IPS DF 4.7 (cell line): ENCODE measurements around the gene CST2.
"Not testable (repeated sequence)": the region's sequence is repeated elsewhere in the genome, so short reads cannot be mapped to it uniquely, and the experiment has no call there.

Source experiments
- DNase-seq: peaks from one replicate; pipeline ENCODE4 v3.0.0-alpha.2; 2013; ENCODE audit warnings: low spot score; ENCODE audit errors: extremely low read depth

Gene CST2

GRCh38 chr20:23826541-23827021 is at the start of gene CST2:
Gene CST2, minus strand, starts transcription at chr20:23826729. Its CDS starts 69 bp downstream, at chr20:23826660.
- DNase-seq, result no peak

GRCh38 chr20:23875606-23876237 is 49.2 kb upstream of the CST2 start:
- no peak for DNase-seq

DNA sequence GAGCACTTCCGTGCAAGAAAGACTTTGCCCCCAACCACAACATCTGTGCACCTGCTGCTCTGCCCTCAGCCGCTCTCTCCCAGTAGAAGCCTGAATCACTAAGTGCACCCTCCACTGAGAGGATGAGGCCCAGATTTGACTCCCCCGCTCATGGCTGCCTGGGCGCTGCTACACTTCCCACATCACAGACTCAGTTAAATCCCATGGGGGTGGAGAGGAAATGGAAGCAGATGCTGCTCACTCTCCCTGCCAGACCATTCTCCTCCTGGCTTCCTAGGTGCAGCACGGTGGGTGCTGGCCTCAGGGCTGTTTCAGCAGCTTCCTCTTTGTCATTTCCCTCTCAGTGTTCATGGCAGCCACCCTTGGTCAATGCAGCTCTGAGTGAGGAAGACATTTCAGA is 48.2 kb upstream of the CST2 start:
- DNase-seq, result no peak

DNA sequence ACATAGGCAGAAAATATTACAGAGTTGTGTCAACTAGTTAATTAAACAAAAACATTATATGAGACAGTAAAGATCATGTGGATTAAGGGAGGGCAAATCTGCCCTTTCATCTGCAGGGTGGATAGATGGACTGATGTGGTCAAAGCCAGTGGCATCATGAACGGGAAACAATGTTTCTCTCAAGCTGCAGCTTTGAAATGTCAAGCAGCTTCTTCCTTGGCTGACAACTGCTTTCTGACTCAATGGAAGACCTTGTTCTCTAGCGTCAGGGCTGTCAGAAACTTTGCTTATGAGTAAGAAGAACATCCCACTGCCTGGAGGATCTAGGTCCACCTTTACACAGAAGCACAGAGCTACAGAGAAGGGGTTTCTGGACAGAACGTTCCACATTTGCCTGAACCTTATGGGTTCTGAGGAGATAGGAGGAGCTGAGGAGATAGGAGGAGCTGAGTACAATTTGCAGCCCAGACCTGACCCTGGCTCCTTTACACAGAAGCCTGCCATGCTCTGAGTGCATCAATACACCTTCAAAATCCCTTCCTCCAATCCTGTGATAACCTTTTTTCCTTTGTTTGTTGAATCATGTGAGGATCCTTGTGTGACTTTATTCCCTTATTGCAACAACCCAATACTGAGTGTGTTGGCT is 47.0 kb upstream of the CST2 start:
- no peak for DNase-seq

GRCh38 chr20:23872065-23872464 is 45.5 kb upstream of the CST2 start:
- DNase-seq, result no peak

- no peak for DNase-seq
These were observed 43.9 kb upstream of the CST2 start for GRCh38 chr20:23870461-23870860.

DNA sequence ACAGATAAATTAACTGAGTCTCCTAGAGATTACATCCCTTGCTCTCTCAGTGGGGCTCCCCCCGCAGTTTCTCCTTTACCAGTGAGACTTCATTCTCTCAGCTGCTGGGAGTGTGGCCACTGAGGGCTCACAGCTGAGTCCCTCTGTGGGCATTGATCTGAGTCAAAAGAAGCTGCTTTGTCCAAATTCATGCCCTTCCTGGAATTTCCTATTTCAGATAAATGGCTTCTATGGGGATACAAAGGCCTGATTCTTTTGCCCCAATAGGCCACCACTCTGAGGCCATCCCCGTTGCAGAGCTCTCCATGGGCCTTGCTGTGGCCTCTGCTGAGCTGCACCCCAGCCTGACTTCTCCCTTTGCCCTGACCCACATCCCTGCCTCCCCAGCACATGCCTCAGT is 43.0 kb upstream of the CST2 start:
- no peak for DNase-seq

DNA sequence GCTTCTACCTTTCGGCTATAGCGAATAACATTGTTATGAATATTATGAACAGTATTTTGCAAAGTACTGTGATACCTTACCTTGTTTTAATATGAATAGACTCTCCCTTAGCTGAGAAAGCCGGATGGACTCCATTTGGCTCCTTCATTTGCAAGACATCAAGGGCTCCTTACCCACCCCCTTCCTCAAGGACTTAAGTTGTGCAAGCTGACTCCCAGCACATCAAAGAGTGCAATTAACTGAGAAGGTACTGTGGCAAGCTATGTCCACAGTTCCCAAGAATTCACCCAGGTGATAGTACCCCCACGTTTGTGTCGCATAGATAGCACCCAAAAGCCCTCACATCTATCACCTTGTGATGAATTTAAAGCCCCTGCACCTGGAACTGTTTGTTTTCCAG is 41.8 kb upstream of the CST2 start:
- no peak for DNase-seq

- no peak for DNase-seq
These were observed 40.7 kb upstream of the CST2 start for GRCh38 chr20:23867152-23867776.

- not testable (repeated sequence) for DNase-seq
These were observed 34.2 kb upstream of the CST2 start for GRCh38 chr20:23860771-23861170.

GRCh38 chr20:23857962-23858595 is 31.6 kb upstream of the CST2 start:
- no peak for DNase-seq

DNA sequence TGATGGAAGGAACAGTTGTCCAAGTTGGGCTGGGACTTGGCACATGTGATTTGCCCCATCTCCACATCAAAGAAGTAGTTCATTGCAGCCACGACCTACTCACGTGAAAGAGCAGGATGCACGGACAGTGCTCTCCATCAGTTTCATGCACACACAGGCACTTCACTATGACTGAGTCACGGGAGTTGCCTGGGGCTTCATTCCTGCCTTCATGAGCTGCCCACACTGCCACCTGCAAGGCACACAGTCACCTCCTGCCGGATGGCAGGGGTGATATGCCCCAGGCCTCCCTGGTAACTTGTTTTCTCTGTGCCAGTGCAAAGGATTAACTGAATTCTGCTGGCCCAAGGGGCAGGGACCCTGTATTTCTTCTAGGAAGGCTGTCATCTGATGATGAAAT is 30.2 kb upstream of the CST2 start:
- no peak for DNase-seq

- no peak for DNase-seq
These were observed 29.7 kb upstream of the CST2 start for GRCh38 chr20:23856226-23856625.

DNA sequence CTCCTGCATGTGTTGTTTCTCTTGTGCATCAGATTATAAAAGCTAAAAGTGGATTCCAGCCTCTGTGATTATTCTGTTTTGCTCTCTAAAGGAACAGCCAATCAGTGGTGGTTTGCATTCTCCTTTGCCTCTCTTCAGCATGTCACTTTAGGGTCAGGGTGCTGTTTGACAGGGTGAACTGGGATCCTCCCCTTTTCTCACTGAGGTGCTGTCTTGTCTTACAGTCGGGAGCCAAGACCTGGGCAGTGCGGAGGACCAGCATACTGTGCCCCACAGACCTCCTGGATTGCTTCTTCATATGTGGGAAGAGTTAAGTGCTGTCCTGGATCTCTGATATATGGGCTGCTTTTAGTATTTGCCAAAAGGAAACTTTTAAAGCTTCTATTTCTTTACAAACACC is 15.2 kb upstream of the CST2 start:
- DNase-seq, result no peak

- no peak for DNase-seq
These were observed 9.2 kb upstream of the CST2 start for GRCh38 chr20:23835716-23836115.

DNA sequence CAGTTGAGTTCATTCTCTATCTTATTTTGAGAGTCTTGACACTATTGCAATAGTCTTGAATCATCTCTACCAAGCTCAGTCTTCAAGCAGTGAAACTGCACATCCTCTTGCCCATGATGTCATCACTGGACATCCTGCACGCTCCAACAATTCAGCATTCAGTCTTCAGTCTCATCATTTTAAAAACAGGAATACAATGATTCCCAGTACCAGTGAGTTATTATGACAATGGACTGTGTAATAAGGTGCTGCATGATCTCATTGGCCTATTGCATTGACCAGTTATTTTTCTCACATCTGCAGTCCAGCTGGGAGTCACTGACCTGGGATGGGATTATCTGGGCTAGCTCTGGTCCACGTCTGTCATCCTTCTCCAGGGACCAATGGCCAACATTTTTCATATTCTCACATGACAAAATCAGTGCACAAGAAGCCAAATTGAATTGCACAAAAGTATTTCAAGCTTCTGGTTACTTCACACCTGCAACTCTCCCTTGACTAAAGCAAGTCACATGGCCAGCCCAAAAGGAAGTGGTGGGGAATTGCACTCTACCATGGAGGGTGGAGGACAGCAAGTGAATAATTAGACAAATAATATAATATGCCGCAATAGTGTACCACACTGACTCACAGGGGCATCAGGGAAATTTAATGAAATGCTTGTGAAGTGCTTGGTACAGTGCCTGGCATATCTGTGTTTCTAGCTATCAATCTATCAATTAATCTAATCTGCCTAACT is 6.4 kb upstream of the CST2 start:
- DNase-seq, result no peak

DNA sequence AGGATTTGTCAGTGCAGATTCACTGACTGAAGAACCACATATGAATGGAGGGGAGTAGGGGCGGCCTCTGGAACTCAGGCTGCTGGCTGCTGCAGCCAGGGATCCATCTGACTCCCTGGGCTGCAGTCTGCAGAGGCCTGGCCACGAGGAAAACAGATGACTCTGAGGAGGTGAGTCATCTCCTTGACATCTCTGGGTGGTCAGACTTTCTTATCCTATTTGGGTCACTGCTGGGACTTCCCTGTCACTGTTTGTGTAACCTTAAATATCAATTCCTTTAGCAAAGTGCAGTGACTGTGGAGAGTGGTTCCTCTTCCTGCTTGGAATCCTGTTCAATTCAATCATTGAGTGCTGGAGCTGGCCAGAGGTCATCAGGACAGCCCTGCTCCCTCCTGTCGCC is 5.4 kb upstream of the CST2 start:
- not testable (repeated sequence) for DNase-seq

DNA sequence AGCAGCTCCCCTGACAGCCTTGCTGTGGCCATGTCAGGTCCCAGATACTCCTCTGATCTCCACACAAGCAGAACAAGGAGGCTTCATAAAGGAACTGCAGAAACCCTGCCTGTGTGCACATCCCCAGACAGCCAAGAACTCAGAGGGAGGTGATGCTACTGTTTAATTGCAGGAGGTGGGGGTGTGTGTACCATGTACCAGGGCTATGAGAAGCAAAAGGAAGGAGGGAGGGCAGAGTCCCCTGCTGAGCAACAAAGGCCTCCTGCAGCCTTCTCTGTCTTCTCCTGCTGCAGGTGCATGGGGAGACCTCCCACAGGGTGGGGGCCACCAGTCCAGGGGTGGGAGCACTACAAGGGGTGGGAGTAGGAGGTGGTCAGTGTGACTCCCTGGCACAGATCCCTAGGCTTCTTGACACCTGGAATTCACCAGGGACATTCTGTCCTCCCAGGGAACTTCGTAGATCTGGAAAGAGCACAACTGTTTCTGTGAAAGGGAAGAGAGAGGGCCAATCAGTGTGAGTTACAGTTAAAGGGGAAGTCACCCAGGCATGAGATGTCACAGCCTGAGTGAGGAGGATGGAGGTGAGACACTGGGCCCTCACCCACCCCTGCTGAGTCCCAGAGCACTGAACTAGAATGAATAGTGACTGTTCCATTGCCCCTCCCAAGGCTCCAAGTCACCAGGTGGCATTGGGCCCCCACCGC is 2.8 kb downstream of the CST2 start:
- DNase-seq, result no peak

DNA sequence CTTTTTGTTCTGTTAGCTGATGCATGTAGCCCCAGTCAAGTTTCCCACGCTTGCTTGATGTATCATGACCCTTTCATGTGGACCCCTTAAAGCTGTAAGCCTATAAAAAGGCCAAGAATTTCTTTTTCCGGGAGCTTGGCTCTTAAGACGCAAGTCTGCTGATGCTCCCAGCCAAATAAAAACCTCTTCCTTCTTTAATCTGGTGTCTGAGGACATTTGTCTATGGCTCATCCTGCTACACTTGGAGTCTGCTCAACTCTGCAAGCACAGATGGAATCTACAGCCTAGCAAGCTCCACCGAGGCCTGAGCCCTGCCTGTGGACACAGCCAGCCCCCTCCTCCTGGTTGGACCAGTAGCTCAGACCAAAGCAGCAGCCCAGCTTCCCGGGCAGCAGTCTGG is 3.4 kb downstream of the CST2 start:
- no peak for DNase-seq

DNA sequence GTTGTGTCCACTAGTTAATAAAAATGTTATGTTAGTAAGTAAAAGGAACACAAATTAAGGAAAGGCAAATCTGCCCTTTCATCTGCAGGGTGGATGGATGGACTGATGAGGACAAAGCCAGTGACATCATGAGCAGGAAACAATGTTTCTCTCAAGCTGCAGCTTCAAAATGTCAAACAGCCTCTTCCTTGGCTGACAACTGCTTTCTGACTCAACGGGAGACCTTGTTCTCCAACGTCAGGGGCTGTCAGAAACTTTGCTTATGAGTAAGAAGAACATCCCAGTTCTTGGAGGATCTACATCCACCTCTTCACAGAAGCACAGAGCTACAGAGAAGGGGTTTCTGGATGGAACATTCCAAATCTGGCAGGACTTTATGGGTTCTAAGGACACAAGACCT is 6.0 kb downstream of the CST2 start:
- DNase-seq, result no peak

- not testable (repeated sequence) for DNase-seq
These were observed 15.0 kb downstream of the CST2 start for GRCh38 chr20:23811559-23811958.
